ENCODE results near the gene SPINK5.

The SPINK5 gene

DNA sequence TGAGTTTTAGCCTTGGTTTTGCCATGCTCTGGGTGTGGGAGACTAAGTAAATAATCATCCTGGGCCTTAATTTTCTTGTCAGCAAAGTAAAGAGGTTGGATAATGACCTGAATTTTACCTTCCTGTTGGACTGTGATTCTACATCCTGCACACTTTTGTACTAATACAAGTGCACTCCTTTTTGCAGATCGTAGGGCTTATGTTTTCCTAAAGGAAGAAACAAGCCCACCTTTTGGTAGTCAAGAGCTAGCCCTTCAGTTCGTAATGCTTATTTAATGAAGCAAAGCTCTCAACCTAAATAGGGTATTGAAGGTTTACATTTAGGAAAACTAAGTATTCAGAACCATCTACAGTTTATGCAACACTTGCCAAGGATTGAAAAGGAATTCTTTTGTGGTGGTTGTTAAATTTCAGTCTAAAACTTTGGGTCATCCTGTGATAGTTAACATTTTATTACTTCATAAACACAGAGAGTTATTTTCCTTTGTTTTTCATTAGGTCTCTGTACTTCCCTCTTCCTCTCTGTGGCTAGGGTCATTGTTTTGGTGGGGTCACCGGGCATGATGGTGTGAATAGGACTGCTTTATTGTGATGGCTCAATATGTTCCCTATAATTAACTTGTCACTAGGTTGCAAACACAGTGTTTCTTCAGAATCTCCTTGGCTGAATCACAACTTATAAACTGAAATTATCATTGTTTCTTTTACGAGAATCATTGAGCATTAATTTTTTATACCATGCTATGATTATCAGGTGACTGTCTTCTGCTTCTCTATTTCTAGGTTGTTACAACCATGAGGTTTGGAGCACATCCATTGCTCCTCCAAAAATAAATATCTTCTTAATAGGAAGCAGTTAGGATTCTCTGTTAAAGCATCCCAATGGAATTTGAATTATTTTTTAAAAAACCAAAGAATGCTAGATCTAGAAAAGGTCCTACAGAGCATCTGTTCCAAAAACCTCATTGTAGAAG lies 28.5 kb downstream of the SPINK5 start:
- no peak for DNase-seq

DNA sequence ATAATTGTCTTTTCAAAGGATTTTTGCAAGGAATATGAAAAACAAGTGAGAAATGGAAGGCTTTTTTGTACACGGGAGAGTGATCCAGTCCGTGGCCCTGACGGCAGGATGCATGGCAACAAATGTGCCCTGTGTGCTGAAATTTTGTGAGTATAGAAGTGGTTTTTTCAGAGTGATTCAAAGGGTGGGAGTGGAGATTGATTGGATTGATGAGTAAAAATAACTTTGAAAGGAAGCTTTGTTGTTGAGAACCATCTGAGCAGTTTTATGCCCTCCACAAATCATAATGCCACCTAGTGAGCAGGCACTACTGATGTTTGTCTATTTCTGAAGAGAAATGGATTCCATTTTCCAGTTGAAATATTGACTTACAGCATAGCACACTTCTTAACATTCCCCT lies 30.6 kb downstream of the SPINK5 start:
- no peak for DNase-seq

DNA sequence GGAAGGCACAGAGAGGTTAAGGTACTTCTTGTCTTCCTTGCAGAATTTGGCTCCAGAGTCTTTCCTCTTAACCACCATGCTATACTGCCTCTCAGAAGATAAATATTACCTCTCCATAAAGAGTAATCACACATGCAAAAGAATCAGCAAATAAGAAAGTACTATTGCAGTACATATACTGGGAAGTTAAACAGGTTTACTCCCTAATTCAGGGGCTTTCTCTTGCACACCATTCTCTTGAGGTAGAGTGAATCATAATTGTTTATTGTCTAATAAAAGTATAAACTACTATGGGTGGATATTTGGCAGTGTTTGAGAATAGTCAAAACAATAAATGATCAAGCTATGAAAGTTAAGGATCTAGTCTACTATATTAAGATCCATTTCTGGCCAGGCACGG lies 40.4 kb downstream of the SPINK5 start:
- DNase-seq = no peak

DNA sequence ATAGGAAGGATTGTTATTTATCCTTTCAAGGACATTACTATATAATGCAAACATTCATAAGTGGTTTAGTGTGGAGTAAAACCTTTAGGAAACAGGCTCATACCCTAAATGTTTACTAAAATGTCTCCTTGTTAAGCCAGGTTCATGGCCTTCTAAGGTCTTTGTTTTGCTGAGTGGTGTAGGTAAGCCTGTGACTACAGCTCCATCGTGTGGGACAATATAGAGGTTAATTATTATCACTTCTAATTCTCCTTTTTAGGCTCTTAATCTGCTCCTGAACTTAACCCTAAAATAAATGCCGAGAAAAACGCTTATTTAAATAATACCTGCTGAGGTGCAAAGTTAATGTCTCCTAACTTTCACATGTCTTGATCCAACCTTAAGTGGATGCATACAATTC lies 43.8 kb downstream of the SPINK5 start:
- no peak for DNase-seq

DNA sequence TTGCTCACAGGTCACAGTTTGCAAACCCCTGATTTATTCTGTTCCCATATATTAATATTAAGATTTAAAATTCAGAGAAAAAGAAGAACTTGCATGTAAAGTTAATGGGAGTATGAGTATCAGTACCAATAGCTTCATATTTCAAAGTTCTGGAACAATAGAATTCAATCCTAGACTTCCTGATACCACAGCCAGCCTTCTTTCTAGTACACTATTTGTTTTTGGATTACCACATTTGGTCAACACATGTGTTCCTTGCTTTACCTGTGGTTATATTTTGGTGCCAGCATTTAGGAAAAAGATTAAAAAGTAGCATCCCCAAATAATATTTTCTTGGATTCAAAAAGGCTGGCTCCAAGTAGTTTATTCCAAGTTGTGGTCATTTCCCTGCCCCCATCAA lies 49.5 kb downstream of the SPINK5 start:
- DNase-seq = no peak

DNA sequence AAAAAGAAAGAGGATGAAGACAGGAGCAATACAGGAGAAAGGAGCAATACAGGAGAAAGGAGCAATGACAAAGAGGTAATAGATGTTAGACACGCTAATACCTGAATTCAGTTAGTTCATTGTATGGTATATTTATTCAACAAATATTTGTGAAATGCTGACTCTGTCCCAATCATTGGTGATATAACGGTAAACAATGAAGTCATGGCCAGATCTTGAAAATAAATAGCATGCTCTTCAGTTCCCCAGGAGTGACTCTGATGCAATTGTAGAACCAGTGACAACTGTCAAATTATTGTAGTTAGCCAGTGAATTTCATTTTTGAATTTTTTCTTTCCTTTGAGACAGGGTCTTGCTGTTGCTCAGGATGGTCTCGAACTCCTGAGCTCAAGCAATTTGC lies 56.5 kb downstream of the SPINK5 start:
- DNase-seq = no peak

DNA sequence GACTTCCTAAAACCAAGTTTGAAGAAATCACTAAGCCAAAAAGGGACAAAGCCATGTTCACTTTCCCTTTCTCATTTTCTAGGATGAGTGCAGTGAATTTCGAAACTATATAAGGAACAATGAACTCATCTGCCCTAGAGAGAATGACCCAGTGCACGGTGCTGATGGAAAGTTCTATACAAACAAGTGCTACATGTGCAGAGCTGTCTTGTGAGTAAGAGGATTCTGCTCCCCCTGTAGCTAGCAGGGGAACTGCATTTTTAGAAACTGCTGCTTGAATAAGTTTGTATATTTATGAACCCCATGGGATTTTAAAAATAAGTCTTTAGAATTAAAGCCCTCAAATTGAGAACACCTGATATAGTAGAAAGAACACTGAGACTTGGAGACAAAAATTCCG lies 61.9 kb downstream of the SPINK5 start:
- no peak for DNase-seq

DNA sequence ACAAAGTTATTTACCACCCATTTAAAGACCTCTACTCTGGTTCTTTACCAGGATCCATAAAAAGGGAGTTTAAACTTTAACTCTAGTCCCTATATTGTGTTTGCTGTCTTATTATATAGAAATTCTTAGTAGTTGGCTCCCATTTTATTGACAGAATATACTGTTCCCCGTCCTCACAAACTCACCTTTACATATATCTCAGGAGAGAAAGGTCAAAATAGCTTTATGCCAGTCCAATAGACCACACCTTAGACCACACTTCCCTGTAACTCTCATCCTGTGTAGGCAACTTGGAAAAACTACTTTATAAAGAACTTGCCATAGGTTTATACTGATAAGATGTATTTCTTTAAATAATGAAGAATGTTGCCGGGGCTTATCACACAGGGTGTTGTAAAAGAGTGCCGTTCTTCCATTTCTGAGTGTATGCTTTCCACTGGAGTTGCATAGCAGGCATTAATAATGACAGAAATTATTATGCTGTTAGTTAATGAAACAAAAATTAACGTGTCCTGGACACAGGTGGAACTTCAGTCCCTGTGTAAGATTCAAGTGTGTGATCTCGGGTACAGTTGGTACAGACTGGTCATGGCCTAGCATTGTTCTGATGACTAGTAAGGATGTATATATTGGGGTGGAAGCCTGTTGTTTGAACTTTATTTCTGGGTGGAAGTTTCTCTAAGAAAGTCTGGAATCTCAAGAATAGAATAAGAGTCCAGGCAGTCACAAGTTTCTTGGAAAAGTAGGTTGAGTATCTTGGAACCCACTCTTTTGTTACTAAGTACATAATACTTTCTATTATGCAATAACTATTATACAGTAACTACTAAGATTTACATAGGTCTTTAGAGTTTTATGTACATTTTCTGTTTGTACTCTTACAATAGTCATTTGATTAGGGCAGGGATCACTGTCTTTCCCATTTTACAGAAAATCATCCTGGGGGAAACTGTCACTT lies 71.6 kb downstream of the SPINK5 start:
- DNase-seq = no peak

DNA sequence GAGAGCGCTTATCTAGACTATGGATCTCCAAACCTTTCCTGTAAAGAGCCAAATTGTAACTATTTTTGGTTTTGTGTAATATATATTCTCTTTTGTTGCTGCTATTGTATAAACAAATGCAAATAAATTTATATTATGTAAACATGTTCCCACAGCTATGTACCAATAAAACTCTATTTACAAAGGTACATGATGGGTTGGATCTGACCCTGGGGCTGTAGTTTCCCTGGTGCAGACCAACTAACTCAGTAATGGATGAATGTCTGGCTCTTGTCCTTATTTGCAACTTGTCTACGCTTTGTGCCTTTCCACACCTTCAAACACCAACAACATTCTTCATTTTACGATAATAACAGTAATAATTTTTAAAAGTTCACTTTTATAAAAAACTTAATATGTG lies 77.1 kb downstream of the SPINK5 start:
- no peak for DNase-seq

DNA sequence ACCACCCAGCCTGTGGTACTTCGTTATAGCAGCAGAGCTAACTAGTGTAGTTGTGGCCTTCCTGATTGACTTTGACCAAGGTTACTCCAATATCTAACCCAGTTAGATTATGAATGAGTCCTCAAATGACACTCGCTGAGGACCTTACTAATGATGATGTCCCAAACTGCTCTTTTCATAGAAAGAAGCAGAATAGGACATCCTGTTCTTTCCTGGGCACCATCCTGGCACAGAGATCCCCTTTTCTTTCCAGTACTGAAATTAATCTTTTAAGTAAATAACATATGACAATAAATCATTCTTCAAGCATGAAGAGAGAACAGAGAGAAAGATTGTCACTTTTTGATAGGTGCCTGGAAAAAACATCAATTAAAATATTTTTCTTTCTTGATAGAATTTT lies 77.9 kb downstream of the SPINK5 start:
- no peak for DNase-seq

DNA sequence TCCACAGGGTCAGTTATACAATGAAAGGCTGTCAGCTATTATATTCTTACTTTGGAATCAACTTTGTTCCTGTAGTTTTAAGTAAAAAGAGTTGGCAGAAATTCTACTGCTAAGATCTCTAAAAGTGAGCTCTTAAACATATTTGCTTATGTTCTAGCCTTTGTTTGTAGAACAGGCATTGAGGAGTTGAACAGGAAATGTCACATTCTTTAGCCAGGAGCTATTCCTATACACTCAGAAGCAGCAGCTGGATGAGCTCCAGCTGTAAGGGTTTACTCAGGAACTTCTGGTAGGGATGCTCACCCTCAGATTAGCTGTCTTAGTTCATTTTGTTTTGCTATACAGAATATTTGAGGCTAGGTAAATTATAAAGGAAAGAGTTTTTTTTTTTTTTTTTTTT lies 82.1 kb downstream of the SPINK5 start:
- no peak for DNase-seq

DNA sequence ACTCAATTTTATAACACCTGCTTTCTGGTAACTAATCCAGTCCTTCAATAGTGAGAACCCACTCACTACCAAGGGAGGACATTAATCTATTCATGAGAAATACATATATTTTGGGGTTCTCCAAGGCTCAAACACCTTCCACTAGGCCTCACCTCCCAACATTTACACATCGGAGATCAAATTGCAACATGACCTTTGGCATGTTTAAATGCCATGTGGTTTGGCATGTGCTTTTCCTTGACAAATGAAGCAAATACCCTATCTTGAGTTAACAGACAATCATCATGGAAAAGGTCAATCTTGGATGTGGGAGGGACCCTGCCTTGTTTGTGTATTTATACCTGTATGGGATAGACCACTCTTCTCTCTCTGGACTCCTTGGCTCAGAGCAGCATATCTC lies 82.7 kb downstream of the SPINK5 start:
- no peak for DNase-seq

DNA sequence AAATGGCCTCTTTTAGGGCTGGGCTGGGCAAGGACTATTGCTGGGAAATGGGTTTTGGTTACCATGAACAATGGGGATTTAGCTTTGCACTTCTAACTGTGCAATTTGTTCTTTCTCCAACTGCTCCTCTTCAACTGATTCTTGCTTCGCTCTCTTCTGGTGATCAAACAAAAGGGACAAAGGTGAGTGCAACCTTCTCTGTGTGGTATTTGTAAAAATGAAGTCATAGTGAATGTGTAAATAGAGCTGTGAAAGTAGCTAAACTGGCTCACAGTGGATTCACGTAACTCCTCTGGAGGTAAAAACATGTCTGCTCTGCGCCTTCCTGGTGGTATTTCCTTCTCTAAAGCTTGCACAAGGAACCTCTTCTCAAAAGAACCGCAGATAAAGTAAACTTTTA lies 83.6 kb downstream of the SPINK5 start:
- no peak for DNase-seq

DNA sequence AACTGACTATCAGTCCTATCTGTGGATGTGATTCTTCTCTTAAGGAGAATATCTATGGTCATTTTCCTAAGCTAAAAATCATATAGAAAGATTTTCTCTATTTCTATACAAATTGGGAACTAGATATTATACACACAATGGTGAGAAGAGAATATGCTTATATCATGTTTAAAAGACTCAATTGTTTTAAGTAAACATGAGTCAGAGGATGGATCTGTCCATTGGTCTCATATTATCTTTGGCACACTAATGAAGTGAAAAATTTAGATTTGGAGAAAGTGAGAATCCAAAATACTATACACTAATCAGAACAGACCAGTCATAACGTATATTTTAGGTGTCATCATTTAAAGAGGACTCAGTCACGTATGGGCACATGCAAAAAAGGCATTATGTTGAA lies 88.1 kb downstream of the SPINK5 start:
- no peak for DNase-seq

DNA sequence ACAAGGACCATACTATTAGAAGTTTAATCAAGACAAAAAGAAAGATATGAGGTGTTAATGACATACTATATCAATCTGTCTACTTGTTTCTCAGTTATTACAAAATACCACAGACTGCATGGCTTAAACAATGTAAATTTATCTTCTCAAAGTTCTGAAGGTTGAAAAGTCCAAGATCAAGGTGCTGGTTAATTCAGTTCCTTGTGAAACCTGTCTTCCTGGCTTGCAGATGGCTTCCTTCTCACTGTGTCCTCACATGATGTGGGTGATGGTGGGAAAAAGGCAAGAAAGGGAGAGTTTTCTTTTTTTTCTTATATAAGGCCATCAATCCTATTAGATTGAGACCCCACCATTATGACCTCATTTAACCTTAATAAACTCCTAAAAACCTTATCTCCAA lies 89.0 kb downstream of the SPINK5 start:
- DNase-seq = no peak

DNA sequence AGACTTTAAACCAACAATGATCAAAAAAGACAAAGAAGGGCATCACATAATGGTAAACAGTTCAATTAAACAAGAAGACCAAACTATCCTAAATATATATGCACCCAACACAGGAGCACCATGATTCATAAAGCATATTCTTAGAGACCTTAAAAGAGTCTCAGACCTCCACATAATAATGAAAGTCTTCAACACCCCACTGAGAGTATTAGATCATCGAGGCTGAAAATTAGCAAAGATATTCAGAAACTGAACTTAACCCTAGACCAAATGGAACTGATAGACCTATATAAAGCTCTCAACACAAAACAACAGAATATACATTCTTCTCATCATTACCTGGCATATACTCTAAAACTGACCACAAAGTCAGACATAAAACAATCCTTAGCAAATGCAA lies 92.8 kb downstream of the SPINK5 start:
- DNase-seq = no peak

DNA sequence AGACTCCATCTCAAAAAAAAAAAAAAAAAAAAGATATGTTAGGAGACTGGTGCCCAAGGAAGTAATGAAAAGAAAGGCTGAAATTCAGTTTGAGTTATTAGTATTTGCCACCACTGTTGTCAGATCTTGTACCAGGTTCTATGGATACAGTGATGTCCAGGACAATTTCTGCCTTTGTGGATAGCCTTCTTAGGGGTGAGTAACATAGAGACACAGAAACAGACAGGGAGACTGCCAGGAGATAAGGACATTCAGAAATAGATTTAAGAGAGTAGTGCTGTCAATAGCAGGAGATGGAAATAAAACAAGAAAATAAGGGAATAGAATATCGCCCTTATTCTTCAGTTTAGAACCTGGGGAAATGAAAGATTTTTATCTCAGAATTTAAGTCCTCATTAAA lies 98.3 kb downstream of the SPINK5 start:
- no peak for DNase-seq

DNA sequence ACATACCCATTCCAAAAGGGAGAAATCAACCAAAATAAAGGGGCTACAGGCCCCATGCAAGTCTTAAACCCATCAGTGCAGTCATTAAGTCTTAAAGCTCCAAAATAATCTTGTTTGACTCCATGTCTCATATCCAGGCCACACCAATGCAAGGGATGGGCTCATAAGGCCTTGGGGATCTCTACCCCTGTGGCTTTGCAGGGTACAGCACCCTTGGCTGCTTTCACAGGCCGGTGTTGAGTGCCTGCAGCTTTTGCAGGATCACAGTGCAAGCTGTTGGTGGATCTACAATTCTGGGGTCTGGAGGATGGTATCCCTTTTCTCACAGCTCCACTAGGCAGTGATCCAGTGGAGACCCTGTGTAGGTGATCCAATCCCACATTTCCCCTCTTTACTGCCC lies 99.6 kb downstream of the SPINK5 start:
- DNase-seq = no peak

DNA sequence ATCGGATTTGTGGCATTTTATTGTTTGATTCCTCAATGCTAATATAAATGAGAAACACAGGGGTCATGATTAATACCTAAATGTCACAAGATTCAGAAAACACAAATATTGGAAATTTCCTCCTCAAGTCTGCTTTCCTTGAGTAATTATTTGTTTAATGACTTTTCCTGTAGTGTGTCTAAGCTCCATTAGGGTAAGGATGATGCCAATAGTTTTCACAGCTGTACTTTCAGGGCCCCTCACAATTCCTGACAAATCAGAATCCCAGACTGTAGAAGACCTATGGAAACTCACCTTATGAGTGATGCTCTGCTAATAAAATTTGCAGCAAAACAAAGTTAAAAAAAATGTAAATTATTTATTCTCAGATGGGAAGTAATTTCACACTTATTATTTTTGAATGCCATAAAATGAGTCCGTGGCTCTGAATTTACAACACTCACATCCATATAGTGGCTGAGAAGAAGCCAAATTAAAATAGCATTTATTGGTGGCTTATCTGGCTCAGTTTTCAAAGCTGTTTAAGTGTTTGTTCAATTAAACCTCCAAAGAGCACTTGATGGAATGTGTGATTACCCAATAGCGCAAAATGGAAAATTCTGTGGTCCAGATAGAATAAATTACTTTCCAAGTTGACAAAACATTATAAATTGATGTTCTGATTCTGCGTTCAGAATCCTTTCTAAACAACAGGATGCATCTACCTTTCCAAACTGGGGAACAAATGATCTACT lies 102.9 kb downstream of the SPINK5 start:
- no peak for DNase-seq

DNA sequence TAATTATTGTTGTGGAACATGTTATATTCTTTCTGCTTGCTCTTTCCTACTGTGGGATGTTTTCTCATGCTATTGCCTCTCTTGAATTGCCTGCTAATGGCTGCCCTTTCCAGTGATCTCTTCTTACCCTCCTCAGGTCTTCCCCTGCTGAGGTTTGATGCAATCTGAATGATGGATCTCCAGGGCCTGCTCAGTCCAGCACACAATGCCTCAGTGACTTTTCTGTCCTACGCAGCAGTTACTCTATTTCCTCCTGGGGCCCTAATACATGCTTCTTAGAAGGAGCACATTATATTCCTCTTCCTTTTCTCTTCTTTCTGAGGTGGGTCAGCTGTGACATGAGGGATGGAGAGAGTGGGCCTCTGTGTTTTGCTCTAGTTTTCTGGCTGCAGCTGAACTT lies 104.5 kb downstream of the SPINK5 start, which contains the start of gene SPINK14:
SPINK14 (plus strand) TSS at position 301 of the 400 bp plus-strand sequence. CDS start 1,187 bp downstream, outside the sequence.
- DNase-seq = no peak

DNA sequence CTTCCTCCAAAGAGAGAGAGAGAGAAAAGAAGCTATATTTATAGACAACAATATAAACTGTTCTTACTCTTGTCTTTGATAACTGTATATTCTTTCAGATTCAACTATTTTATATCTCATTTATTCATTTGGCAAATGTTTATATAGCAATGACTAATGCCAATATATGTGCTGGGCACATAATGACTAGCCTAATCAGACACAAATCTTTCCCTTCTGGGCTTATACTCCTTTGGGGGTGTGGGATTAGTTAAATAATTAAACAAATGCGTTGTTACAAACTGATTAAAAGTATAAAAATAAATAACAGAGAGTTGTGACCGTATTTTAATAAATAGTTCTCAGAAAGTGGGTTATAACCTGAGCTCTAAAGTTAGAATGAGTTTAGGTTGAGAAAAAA lies 108.6 kb downstream of the SPINK5 start:
- no peak for DNase-seq

DNA sequence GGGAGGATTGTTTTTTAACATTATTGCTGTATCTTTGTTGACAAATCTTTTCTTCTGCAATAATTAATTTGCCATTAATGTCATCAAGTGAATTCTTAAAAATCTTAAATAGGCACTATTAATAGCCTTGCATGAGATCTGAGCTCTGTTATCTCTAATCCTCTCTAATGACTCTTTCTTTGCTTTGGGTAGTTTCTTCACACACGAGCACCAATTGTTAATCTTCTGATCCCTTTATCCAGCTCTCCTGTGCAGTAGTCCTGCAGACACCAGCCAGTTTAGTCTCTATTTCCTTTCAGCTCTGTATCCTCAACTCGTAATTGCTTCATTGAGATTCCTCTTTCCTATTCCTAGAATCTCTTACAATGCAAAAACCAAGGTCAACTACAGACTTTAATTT lies 112.7 kb downstream of the SPINK5 start:
- no peak for DNase-seq

DNA sequence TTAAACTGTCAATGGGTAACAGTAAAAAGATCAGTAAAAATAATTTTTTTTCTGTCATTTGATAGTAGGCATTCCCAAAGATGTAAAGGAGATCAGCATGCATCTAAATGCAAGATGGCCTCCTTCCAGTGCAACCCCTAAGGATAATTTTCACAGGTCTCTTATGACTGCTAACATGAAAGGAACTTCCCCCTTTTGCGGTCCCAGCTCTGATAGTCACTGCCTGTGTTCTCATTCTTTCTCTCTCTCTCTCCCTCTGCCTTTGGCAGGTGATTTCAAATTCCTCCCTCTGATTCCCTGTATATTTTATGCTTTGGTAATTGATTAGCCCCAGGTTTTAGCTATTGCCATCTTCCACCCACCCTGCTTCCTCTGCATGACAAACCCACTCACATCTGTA lies 113.4 kb downstream of the SPINK5 start:
- DNase-seq = no peak
